Uterus (tissue), 2 donors: Measurements from ENCODE around the gene CYP1A2.

ENCODE experiments used
- POLR2A ChIP-seq, 2 donors: fragments of 450-650 bp; IDR thresholded peaks; one replicate each; pipeline ENCODE4 v1.6.1; 2016; ENCODE audit warnings: antibody characterized with exemption in 2 of 2, mild to moderate bottlenecking in 1 of 2, moderate library complexity in 1 of 2
- TF ChIP-seq, protein P1 (sequence below), 4 experiments: fragments of 200-600 bp in 2 of 4; fragments of 450-650 bp in 2 of 4; sonication (generic) in 2 of 4; IDR thresholded peaks; one replicate each; pipeline ENCODE4 v1.5.1; 2016 to 2019; ENCODE audit warnings: antibody characterized with exemption in 4 of 4, mild to moderate bottlenecking in 2 of 4, moderate library complexity in 1 of 4

GRCh38 chr15:74802290-74802689 is 53.6 kb downstream of the CYP1A2 start:
- TF ChIP-seq, protein P1, sequence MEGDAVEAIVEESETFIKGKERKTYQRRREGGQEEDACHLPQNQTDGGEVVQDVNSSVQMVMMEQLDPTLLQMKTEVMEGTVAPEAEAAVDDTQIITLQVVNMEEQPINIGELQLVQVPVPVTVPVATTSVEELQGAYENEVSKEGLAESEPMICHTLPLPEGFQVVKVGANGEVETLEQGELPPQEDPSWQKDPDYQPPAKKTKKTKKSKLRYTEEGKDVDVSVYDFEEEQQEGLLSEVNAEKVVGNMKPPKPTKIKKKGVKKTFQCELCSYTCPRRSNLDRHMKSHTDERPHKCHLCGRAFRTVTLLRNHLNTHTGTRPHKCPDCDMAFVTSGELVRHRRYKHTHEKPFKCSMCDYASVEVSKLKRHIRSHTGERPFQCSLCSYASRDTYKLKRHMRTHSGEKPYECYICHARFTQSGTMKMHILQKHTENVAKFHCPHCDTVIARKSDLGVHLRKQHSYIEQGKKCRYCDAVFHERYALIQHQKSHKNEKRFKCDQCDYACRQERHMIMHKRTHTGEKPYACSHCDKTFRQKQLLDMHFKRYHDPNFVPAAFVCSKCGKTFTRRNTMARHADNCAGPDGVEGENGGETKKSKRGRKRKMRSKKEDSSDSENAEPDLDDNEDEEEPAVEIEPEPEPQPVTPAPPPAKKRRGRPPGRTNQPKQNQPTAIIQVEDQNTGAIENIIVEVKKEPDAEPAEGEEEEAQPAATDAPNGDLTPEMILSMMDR (IDR thresholded peaks at IDR 0.05) = no peak
- no peak for TF ChIP-seq POLR2A (IDR thresholded peaks at IDR 0.05)
